Airway epithelial cell (primary cell): ENCODE data around the gene RNU5D-1. TPM values are rescaled to one million over a fixed set of nuclear protein-coding genes. Genes with fewer than 3 reads are reported as not detected.

Experiments used
- total RNA-seq: library from RNA; depleted of rRNA; stranded (reverse); fragments of >200 nt; gene quantifications from 2 replicates; pipeline ENCODE4 v1.2.3, GENCODE V29; 2015

RNU5D-1 gene
- not detected in 2 replicates for total RNA-seq

DNA sequence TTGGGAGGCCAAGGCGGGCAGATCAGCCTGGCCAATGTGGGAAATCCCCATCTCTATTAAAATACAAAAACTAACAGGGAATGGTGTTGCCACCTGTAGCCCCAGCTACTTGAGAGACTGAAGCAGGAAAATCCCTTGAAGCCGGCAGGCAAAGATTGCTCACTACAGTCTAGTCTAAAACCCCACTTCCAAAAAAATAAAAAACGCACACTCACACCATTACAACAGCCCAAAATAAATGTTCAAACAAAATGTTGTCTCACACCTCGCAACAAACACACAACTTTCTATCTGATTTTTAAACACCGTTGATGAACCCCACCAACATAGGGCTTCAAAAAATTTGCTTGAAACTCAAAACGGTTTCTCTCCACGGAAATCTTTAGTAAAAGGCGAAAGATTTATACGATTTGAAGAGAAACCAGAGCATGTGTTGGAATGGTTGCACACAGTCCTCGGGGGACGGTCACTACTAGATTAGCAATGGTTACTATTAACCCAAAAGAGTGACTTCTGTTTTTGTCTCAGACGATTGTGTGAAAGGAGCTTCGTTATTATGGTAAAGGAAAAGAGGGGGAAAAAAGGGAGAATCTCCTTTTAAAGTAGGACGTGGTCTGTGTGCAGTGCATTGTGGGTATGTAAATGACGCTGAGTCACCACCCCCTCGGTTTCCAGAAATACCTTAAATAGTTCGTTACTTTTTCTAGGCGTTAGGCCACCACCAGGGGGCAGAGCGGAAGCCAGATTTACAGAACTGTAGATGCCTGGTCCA, at the start of gene RNU5D-1:
TSS of gene RNU5D-1 (minus strand) at position 430 of the 772 bp plus-strand sequence.

DNA sequence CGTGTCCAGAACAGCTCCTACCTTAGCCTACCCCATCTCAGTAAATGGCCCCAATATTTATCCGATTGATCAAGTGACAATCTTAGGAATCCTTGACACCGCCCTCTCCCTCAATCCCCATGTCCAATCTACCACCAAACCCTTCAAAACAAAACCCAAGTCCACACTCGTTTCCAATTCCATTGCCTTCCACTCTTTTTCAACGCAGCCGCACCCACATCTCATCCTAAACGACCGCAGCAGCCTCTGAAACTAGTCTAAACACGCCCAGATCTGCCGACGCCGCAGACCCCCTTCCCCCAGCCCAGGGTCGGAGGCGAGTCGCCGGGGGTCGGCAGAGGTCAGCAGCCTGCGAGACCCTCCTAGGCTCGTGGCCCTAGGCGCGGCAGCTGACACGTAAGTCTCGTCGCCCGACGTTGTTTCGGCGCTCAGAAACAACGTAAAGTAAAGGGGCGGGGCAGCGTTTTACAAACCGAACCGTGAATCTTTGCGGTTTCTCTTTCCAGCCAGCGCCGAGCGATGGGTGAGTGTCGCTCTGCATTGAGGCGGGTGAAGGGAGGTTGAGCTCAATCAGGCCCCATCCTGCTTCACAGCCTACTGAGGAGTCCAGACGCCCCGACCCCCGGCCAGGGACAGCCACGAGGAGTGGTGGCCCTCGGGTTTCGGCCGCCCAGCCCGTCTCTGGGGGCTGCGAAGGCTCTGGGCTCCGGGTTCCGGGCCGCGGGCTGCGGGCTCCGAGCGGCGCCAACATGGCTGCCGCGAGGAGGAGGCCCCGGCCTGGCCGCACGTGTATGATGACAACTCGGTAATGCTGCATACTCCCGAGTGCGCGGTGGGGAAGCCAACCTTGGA, 44.3 kb upstream of the RNU5D-1 start, which contains the start of gene RPS8:
TSS of gene RPS8 (plus strand) at position 463 of the 852 bp plus-strand sequence. CDS start at position 520, 57 bp downstream.

DNA sequence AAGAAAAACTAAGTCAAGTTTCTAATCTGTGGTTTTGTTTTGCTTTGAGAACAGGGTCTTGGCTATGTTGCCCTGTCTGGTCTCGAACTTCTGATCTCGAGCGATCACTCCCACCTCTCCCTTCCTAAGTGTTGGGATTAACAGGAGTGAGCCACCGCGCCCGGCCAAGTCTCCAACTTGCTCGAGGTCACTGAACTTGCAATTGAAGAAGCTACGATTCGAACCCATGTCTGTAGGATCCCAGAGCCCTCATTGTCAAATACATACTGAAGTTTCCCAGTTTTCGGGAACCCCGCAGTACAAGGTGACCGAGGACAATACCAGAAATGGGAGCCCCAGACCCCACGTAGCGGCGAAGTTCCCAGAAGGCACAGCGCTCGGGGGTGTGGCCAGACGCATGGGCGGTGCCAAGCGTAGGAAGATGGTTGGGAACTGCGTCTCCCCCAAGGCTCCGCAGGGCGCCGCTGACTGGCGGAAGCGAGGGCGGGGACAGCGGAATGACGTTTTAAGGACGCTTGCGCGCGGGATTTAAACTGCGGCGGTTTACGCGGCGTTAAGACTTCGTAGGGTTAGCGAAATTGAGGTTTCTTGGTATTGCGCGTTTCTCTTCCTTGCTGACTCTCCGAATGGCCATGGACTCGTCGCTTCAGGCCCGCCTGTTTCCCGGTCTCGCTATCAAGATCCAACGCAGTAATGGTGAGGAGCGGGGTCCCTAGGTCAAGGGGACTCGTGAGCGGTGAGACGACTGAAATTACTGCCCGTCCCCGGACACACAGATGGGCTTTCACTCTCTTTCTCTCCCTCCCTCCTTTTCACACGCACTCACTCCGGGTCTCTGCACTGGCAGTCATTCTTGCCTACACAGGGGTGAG, 8.6 kb upstream of the RNU5D-1 start, which contains the start of gene KIF2C:
TSS of gene KIF2C (plus strand) at position 531 of the 872 bp plus-strand sequence. CDS start at position 627, 96 bp downstream.

Other genes starting within 250 kb of the RNU5D-1 start
- 6.1 and 7.1 TPM in 2 replicates for gene TMEM53, start 56.7 kb downstream of the RNU5D-1 start, total RNA-seq
- not detected in 2 replicates for gene ARMH1, start 56.5 kb downstream of the RNU5D-1 start, total RNA-seq
- gene KIF2C, start 8.7 kb upstream of the RNU5D-1 start, total RNA-seq: 33.5 and 38.5 TPM in 2 replicates
- 2,641 and 2,737 TPM in 2 replicates for gene RPS8, start 44.4 kb upstream of the RNU5D-1 start, total RNA-seq
- 0.05 and 0.07 TPM in 2 replicates for gene BEST4, start 57.0 kb upstream of the RNU5D-1 start, total RNA-seq
- gene PLK3, start 69.2 kb upstream of the RNU5D-1 start, total RNA-seq: 35.7 and 40.8 TPM in 2 replicates
- gene DYNLT4, start 76.2 kb upstream of the RNU5D-1 start, total RNA-seq: not detected in 2 replicates
- 0.84 and 1.2 TPM in 2 replicates for gene BTBD19, start 77.4 kb upstream of the RNU5D-1 start, total RNA-seq
- not detected in 2 replicates for gene PTCH2, start 112.1 kb upstream of the RNU5D-1 start, total RNA-seq